Gastroesophageal sphincter (tissue), 3 donors: ENCODE measurements around the gene TOX2.

Source experiments
- CTCF ChIP-seq, 4 experiments: fragments of 200-600 bp in 2 of 4; fragments of 450-650 bp in 2 of 4; sonication (generic) in 1 of 4; IDR thresholded peaks; one replicate each; pipeline ENCODE4 v1.5.1; 2017 to 2019; ENCODE audit warnings: antibody characterized with exemption in 4 of 4, mild to moderate bottlenecking in 2 of 4, moderate library complexity in 2 of 4
- EP300 ChIP-seq: sonication (generic); formaldehyde crosslinking; IDR thresholded peaks from one replicate; pipeline ENCODE4 v1.6.1; 2017; ENCODE audit warnings: antibody characterized with exemption, mild to moderate bottlenecking
- POLR2AphosphoS5 ChIP-seq: sonication (generic); formaldehyde crosslinking; IDR thresholded peaks from one replicate; pipeline ENCODE4 v1.6.1; 2017; ENCODE audit warnings: antibody characterized with exemption

- TF ChIP-seq EP300 (no peak), CTCF (IDR thresholded peaks at IDR 0.05) (no peak), POLR2AphosphoS5 (no peak)
Measured at GRCh38 chr20:44095831-44096230, 181.2 kb downstream of the TOX2 start.
